Activated naive CD4-positive, alpha-beta T cell treated with anti-CD3 and anti-CD28 coated beads, Interleukin-2, amount 50 U/mL, for 72 hours (primary cell): ENCODE measurements around the gene FBXO40. TPM values are rescaled to one million over a fixed set of nuclear protein-coding genes. Genes with fewer than 3 reads are reported as not detected.
"Not testable (repeated sequence)": the region's sequence is repeated elsewhere in the genome, so short reads cannot be mapped to it uniquely, and the experiment has no call there.

Experiments
- ATAC-seq, 2 donors: fragments of 150-1000 bp; cut with Tn5 transposase; 2 replicates each; pipeline ENCODE4 v1.10.0; 2021; ENCODE audit warnings: mild to moderate bottlenecking in 2 of 2, moderate library complexity in 2 of 2
- DNase-seq, 2 donors: peaks; one replicate each; pipeline ENCODE4 v3.0.0; 2021 to 2022; ENCODE audit warnings: low spot score in 2 of 2
- H3K27ac Mint-ChIP-seq, 2 donors: one replicate each; pipeline ENCODE4 v1.8.0; 2022; ENCODE audit warnings: mild to moderate bottlenecking in 2 of 2, mixed read lengths in 2 of 2
- H3K36me3 Mint-ChIP-seq, 2 donors: one replicate each; pipeline ENCODE4 v1.8.0; 2022; ENCODE audit warnings: mixed read lengths in 2 of 2
- H3K9me3 Mint-ChIP-seq, 2 donors: one replicate each; pipeline ENCODE4 v1.8.0; 2022; ENCODE audit warnings: mixed read lengths in 2 of 2
- total RNA-seq, 2 donors: library from RNA; stranded (reverse); gene quantifications; one replicate each; pipeline ENCODE4 v1.2.3, GENCODE V29; 2022

The FBXO40 gene
- total RNA-seq, 2 donors from 2014 or later = not detected

- DNase-seq, H3K36me3 Mint-ChIP-seq, ATAC-seq, H3K27ac Mint-ChIP-seq, H3K9me3 Mint-ChIP-seq: not testable (repeated sequence)
Observed at GRCh38 chr3:121599900-121600299, 6.7 kb downstream of the FBXO40 start.

- ATAC-seq (no peak), DNase-seq (no peak)
- Mint-ChIP-seq H3K27ac (no peak overlapping the region), H3K36me3 (no peaks in the 10 kb centered on the region), H3K9me3 (no peaks in the 10 kb centered on the region)
Observed at GRCh38 chr3:121601212-121601812, 8.1 kb downstream of the FBXO40 start.

GRCh38 chr3:121604759-121605158, 11.6 kb downstream of the FBXO40 start:
- Mint-ChIP-seq H3K36me3 (no peaks in the 10 kb centered on the region), H3K27ac (no peak overlapping the region), H3K9me3 (no peaks in the 10 kb centered on the region)
- ATAC-seq (no peak), DNase-seq (no peak)

GRCh38 chr3:121606106-121606505, 12.9 kb downstream of the FBXO40 start:
- no peak for ATAC-seq
- H3K9me3 Mint-ChIP-seq = no peaks in the 10 kb centered on the region

GRCh38 chr3:121619691-121620090, 26.5 kb downstream of the FBXO40 start:
- Mint-ChIP-seq H3K27ac (no peak overlapping the region), H3K36me3 (no peaks in the 10 kb centered on the region), H3K9me3 (no peaks in the 10 kb centered on the region)
- DNase-seq (no peak), ATAC-seq (no peak)

More at GRCh38 chr3:121606106-121606505, 12.9 kb downstream of the FBXO40 start:
- Mint-ChIP-seq H3K36me3 (no peaks in the 10 kb centered on the region), H3K27ac (no peak overlapping the region)
- DNase-seq = no peak

- H3K27ac Mint-ChIP-seq = peak overlapping the region in 1 of 2 donors; percentile 4
- DNase-seq (no peak), ATAC-seq (no peak)
- H3K36me3 Mint-ChIP-seq = no peaks in the 10 kb centered on the region
- no peaks in the 10 kb centered on the region for H3K9me3 Mint-ChIP-seq
Observed at GRCh38 chr3:121621491-121621890, 28.3 kb downstream of the FBXO40 start.

GRCh38 chr3:121624147-121624899, 31.1 kb downstream of the FBXO40 start:
- Mint-ChIP-seq H3K36me3 (peaks cover 8 to 10% of the 10 kb centered on the region in 2 donors), H3K27ac (no peak overlapping the region), H3K9me3 (no peaks in the 10 kb centered on the region)
- no peak for DNase-seq
- ATAC-seq = peak; percentile 32 to 61

- DNase-seq (no peak), ATAC-seq (no peak)
- no peaks in the 10 kb centered on the region for H3K9me3 Mint-ChIP-seq
- no peak overlapping the region for H3K27ac Mint-ChIP-seq
- peaks cover 18 to 25% of the 10 kb centered on the region in 2 donors for H3K36me3 Mint-ChIP-seq
Observed at GRCh38 chr3:121626495-121626894, 33.3 kb downstream of the FBXO40 start.

GRCh38 chr3:121627211-121627610, 34.0 kb downstream of the FBXO40 start:
- no peak overlapping the region for H3K27ac Mint-ChIP-seq
- no peaks in the 10 kb centered on the region for H3K9me3 Mint-ChIP-seq
- DNase-seq = no peak
- peaks cover 18 to 32% of the 10 kb centered on the region in 2 donors for H3K36me3 Mint-ChIP-seq
- ATAC-seq = no peak

- DNase-seq = no peak
- no peak overlapping the region for H3K27ac Mint-ChIP-seq
- no peak for ATAC-seq
- peaks cover 18 to 35% of the 10 kb centered on the region in 2 donors for H3K36me3 Mint-ChIP-seq
- no peaks in the 10 kb centered on the region for H3K9me3 Mint-ChIP-seq
Observed at GRCh38 chr3:121627622-121628021, 34.4 kb downstream of the FBXO40 start.

- no peak for DNase-seq
- no peak for ATAC-seq
- Mint-ChIP-seq H3K36me3 (peaks cover 28 to 46% of the 10 kb centered on the region in 2 donors), H3K9me3 (no peaks in the 10 kb centered on the region), H3K27ac (peak overlapping the region in 1 of 2 donors; percentile 45)
Observed at GRCh38 chr3:121629601-121630000, 36.4 kb downstream of the FBXO40 start.

GRCh38 chr3:121630355-121630754, 37.2 kb downstream of the FBXO40 start:
- H3K27ac Mint-ChIP-seq = peak overlapping the region; percentile 65 to 80

GRCh38 chr3:121637922-121638321, 44.7 kb downstream of the FBXO40 start:
- no peak for ATAC-seq

More at GRCh38 chr3:121630355-121630754, 37.2 kb downstream of the FBXO40 start:
- Mint-ChIP-seq H3K36me3 (peaks cover 35 to 54% of the 10 kb centered on the region in 2 donors), H3K9me3 (no peaks in the 10 kb centered on the region)
- ATAC-seq (no peak), DNase-seq (no peak)

GRCh38 chr3:121641127-121641526, 47.9 kb downstream of the FBXO40 start:
- Mint-ChIP-seq H3K9me3 (no peaks in the 10 kb centered on the region), H3K27ac (peak overlapping the region; percentile 9 to 68), H3K36me3 (peaks cover 11 to 55% of the 10 kb centered on the region in 2 donors)
- ATAC-seq = no peak
- no peak for DNase-seq

More at GRCh38 chr3:121637922-121638321, 44.7 kb downstream of the FBXO40 start:
- H3K36me3 Mint-ChIP-seq = peaks cover 31 to 65% of the 10 kb centered on the region in 2 donors
- H3K9me3 Mint-ChIP-seq = no peaks in the 10 kb centered on the region
- no peak for DNase-seq
- peak overlapping the region; percentile 28 to 69 for H3K27ac Mint-ChIP-seq

GRCh38 chr3:121642601-121643314, 49.6 kb downstream of the FBXO40 start:
- H3K9me3 Mint-ChIP-seq = no peaks in the 10 kb centered on the region
- H3K27ac Mint-ChIP-seq = peak overlapping the region in 1 of 2 donors; percentile 31
- DNase-seq = no peak
- ATAC-seq = no peak
- peaks cover 11 to 60% of the 10 kb centered on the region in 2 donors for H3K36me3 Mint-ChIP-seq

GRCh38 chr3:121645054-121645453, 51.9 kb downstream of the FBXO40 start:
- ATAC-seq = peak; percentile 28 to 66
- Mint-ChIP-seq H3K36me3 (peaks cover 11 to 50% of the 10 kb centered on the region in 2 donors), H3K27ac (no peak overlapping the region), H3K9me3 (no peaks in the 10 kb centered on the region)
- no peak for DNase-seq
